Psoas muscle (tissue), 8 donors: Measurements from ENCODE around the gene STOM. TPM values are rescaled to one million over a fixed set of nuclear protein-coding genes. Genes with fewer than 3 reads are reported as not detected.

Experiments used
- ATAC-seq, 4 donors: fragments of 200-7000 bp; cut with Tn5 transposase; one replicate each; pipeline ENCODE4 v1.9.1; 2020; ENCODE audit warnings: moderate library complexity in 3 of 4, mild to moderate bottlenecking in 2 of 4
- DNase-seq, 2 donors: peaks; one replicate each; pipeline ENCODE4 v3.0.0-alpha.2; 2020
- H3K27ac ChIP-seq: fragments of 200-600 bp; one replicate; pipeline ENCODE4 v1.8.0; 2022
- H3K27me3 ChIP-seq, 3 donors: fragments of 200-600 bp in 1 of 3; one replicate each; pipeline versions ENCODE4 v1.6.1 to v1.8.0; 2013 to 2022; ENCODE audit warnings: low read length in 2 of 3, mild to moderate bottlenecking in 2 of 3, moderate library complexity in 1 of 3; ENCODE audit not compliant: insufficient read depth in 3 of 3
- H3K36me3 ChIP-seq, 2 donors: fragments of 200-600 bp in 1 of 2; one replicate each; pipeline versions ENCODE4 v1.6.1 to v1.8.0; 2013 to 2022; ENCODE audit warnings: low read depth in 1 of 2, mild to moderate bottlenecking in 1 of 2, moderate library complexity in 1 of 2; ENCODE audit not compliant: insufficient read depth in 1 of 2
- H3K4me1 ChIP-seq: fragments of 200-600 bp; one replicate; pipeline ENCODE4 v1.8.0; 2022
- H3K4me3 ChIP-seq: fragments of 200-600 bp; one replicate; pipeline ENCODE4 v1.8.0; 2022; ENCODE audit warnings: mild to moderate bottlenecking
- H3K9me3 ChIP-seq: fragments of 200-600 bp; one replicate; pipeline ENCODE4 v1.8.0; 2022
- WGBS, 3 donors: extraction: QIAGEN DNeasy Blood & Tissue Kit; methylation state at CpG; one replicate each; pipeline versions ENCODE4 v1.1.6 to v1.1.7; 2013; 5-methylcytosine and 5-hydroxymethylcytosine counted together
- intact Hi-C, 2 donors: fragments of 100-400 bp; cut with DNase I; formaldehyde crosslinking; loops; one replicate each; pipeline versions ENCODE4 v1.11.0 to v1.14.2; 2022
- polyA plus RNA-seq, 3 donors: library from polyadenylated mRNA; stranded (reverse); fragments of 200-250 nt; gene quantifications; one replicate each; pipeline ENCODE4 v1.2.3, GENCODE V29; 2013
- total RNA-seq, 4 donors: library from RNA; stranded (reverse); fragmentation: NEBNext Ultra II Directional in 2 of 4; extraction: Animal tissue kit (Norgen Biotek cat#: 25700) in 2 of 4; gene quantifications; one replicate each; pipeline versions ENCODE4 v1.2.1 to v1.2.4, GENCODE V29; 2021 to 2023
- TF ChIP-seq, protein P1 (sequence below): fragments of 200-600 bp; IDR thresholded peaks from one replicate; pipeline ENCODE4 v1.8.0; 2022; ENCODE audit warnings: antibody characterized with exemption
- donor health status: healthy with polysubstance abuse.
- donor health status: DM: no; HTN: no; CAD: no; lungs with moderate emphysema.
- donor health status: Bipolar disorder and iron deficiency.
- donor health status: healthy.
- donor health status: DM: yes; HTN: yes; CAD: no.
- donor health status: DM: no; HTN: no; CAD: no.
- donor health status: DM: no; HTN: no; CAD: no.
- donor health status: DM: yes; HTN: yes; CAD: no.

The STOM gene
- total and polyA plus RNA-seq, 7 donors, result 53.2 to 237 (median 89.6) TPM

DNA sequence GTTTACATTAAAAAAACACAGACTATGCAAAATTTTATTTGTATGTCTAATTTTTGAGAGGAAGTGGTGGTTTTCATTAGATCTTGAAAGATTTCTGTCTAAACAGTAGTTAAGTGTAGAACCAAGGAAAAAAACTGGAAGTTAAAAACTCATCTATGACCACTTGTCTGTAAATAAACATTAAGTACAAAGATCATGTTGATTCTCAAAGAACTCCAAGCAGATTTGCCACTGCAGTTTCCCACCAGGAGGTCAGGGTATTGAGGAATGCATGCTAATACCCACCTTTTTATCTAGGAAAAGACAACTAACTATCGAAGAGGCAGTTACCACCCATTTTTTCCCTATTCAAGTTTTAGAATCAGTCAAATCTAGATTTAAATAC is 1.9 kb downstream of the STOM start:
- Histone ChIP-seq H3K27ac (peak overlapping the region; percentile 98), H3K4me3 (peak overlapping the region; percentile 87), H3K27me3 (no peaks in the 10 kb centered on the region), H3K36me3 (peaks cover 0 to 32% of the 10 kb centered on the region in 2 donors), H3K4me1 (peaks cover 57% of the 10 kb centered on the region), H3K9me3 (no peaks in the 10 kb centered on the region)
- DNase-seq (no peak), ATAC-seq (no peak)
- TF ChIP-seq, protein P1, sequence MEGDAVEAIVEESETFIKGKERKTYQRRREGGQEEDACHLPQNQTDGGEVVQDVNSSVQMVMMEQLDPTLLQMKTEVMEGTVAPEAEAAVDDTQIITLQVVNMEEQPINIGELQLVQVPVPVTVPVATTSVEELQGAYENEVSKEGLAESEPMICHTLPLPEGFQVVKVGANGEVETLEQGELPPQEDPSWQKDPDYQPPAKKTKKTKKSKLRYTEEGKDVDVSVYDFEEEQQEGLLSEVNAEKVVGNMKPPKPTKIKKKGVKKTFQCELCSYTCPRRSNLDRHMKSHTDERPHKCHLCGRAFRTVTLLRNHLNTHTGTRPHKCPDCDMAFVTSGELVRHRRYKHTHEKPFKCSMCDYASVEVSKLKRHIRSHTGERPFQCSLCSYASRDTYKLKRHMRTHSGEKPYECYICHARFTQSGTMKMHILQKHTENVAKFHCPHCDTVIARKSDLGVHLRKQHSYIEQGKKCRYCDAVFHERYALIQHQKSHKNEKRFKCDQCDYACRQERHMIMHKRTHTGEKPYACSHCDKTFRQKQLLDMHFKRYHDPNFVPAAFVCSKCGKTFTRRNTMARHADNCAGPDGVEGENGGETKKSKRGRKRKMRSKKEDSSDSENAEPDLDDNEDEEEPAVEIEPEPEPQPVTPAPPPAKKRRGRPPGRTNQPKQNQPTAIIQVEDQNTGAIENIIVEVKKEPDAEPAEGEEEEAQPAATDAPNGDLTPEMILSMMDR, result no peak
- 61 to 79% (median 67%) methylated on average over 1 of the region's 1 CpG for WGBS, 3 donors
- intact Hi-C loops, result no loop called here

- H3K4me3 ChIP-seq, result peak overlapping the region; percentile 87
- no peaks in the 10 kb centered on the region for H3K27me3 ChIP-seq
- ATAC-seq (no peak), DNase-seq (no peak)
- intact Hi-C loops, result no loop called here
- peaks cover 0 to 32% of the 10 kb centered on the region in 2 donors for H3K36me3 ChIP-seq
- H3K9me3 ChIP-seq, result no peaks in the 10 kb centered on the region
- TF ChIP-seq, protein P1, result no peak
- WGBS, 3 donors, result 63 to 70% (median 67%) methylated on average over 4 of the region's 4 CpGs
- peak overlapping the region; percentile 98 for H3K27ac ChIP-seq
- H3K4me1 ChIP-seq, result peaks cover 57% of the 10 kb centered on the region
Measured at GRCh38 chr9:121367306-121368137, 2.5 kb downstream of the STOM start.

- intact Hi-C loops, result no loop called here
- ATAC-seq (no peak), DNase-seq (no peak)
- H3K9me3 ChIP-seq, result no peaks in the 10 kb centered on the region
- peak overlapping the region; percentile 98 for H3K27ac ChIP-seq
- H3K36me3 ChIP-seq, result peaks cover 0 to 32% of the 10 kb centered on the region in 2 donors
- H3K4me3 ChIP-seq, result peak overlapping the region; percentile 87
- H3K4me1 ChIP-seq, result peaks cover 59% of the 10 kb centered on the region
- TF ChIP-seq, protein P1, result no peak
- 76 to 80% (median 77%) methylated on average over 5 of the region's 5 CpGs for WGBS, 3 donors
- H3K27me3 ChIP-seq, result no peaks in the 10 kb centered on the region
Measured at GRCh38 chr9:121366611-121367192, 3.3 kb downstream of the STOM start.

DNA sequence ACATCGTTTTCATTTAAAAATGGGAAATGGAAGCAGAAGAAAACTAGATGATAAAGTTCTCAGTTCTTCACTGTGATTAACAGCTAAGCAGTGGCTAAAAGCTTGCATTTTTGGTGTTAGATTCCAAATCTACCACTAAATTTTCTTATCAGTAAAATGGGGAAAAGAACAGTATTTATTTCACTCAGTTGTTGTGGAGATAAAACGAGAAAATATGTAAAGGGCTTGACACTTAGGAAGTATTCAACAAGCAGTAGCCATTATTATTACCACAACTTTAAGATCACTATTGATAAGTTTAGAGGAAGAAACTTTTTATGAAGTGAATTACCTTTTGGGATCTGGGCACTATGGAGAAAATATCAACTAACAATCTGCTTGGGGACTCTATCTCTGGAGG is 4.5 kb downstream of the STOM start:
- no peaks in the 10 kb centered on the region for H3K27me3 ChIP-seq
- no peaks in the 10 kb centered on the region for H3K9me3 ChIP-seq
- TF ChIP-seq, protein P1, result no peak
- peaks cover 0 to 32% of the 10 kb centered on the region in 2 donors for H3K36me3 ChIP-seq
- intact Hi-C loops, result no loop called here
- 53 to 65% (median 58%) methylated on average over 2 of the region's 2 CpGs for WGBS, 3 donors
- peaks cover 70% of the 10 kb centered on the region for H3K4me1 ChIP-seq
- peak overlapping the region; percentile 87 for H3K4me3 ChIP-seq
- no peak for DNase-seq
- peak overlapping the region; percentile 98 for H3K27ac ChIP-seq
- ATAC-seq, result no peak
